H1 (cell line): Measurements from ENCODE around the gene MCF2L. TPM values are rescaled to one million over a fixed set of nuclear protein-coding genes. Genes with fewer than 3 reads are reported as not detected.

Experiments
- CTCF ChIA-PET: fragments of 300-600 bp; sonication (Branson Sonifier 250); formaldehyde crosslinking; loops from one replicate; lab custom pipeline; 2021; ENCODE audit not compliant: partially characterized antibody; lab: Charles Lee
- POLR2A ChIA-PET: fragments of 300-600 bp; sonication (Branson Sonifier 250); formaldehyde crosslinking; loops from one replicate; lab custom pipeline; 2021; ENCODE audit warnings: inconsistent platforms; ENCODE audit not compliant: partially characterized antibody; lab: Charles Lee
- DNase-seq, 2 experiments: peaks; one replicate each; pipeline versions ENCODE4 v3.0.0 to v3.0.0-alpha.2; 2010 to 2022; ENCODE audit warnings: low spot score in 2 of 2, low read depth in 1 of 2, mixed read lengths in 1 of 2
- FAIRE-seq: peaks from 2 replicates; lab custom pipeline; 2011; peaks lifted over from hg19 to GRCh38; lab: Jason Lieb, UNC
- H2AFZ ChIP-seq: 2 replicates; pipeline ENCODE4 v1.8.1; 2012; ENCODE audit warnings: low read length, inconsistent platforms
- H2AK5ac ChIP-seq: 2 replicates; pipeline ENCODE4 v1.6.1; 2013; ENCODE audit warnings: low read depth, low read length
- H2BK120ac ChIP-seq: replicated peaks from 2 replicates; pipeline ENCODE3; 2013; ENCODE audit warnings: low read depth, low read length, inconsistent platforms
- H2BK12ac ChIP-seq: 2 replicates; pipeline ENCODE4 v1.6.1; 2013; ENCODE audit warnings: low read depth, low read length
- H2BK15ac ChIP-seq: 2 replicates; pipeline ENCODE4 v1.6.1; 2013; ENCODE audit warnings: low read length
- H2BK20ac ChIP-seq: 2 replicates; pipeline ENCODE4 v1.6.1; 2013; ENCODE audit warnings: low read length
- H2BK5ac ChIP-seq: 2 replicates; pipeline ENCODE4 v1.6.1; 2013; ENCODE audit warnings: low read depth, low read length
- H3K14ac ChIP-seq: 2 replicates; pipeline ENCODE4 v1.6.1; 2013; ENCODE audit warnings: inconsistent platforms; ENCODE audit not compliant: insufficient read length
- H3K18ac ChIP-seq: 2 replicates; pipeline ENCODE4 v1.6.1; 2013; ENCODE audit warnings: low read length; ENCODE audit errors: extremely low read depth
- H3K23ac ChIP-seq: 2 replicates; pipeline ENCODE4 v1.6.1; 2013; ENCODE audit warnings: inconsistent platforms; ENCODE audit not compliant: insufficient read length
- H3K23me2 ChIP-seq: 2 replicates; pipeline ENCODE4 v1.6.1; 2013; ENCODE audit warnings: low read depth, low read length
- H3K27ac ChIP-seq: 2 replicates; pipeline ENCODE4 v1.6.1; 2011; ENCODE audit warnings: low read depth, low read length, inconsistent platforms
- H3K27me3 ChIP-seq, 4 experiments: replicated peaks in 1 of 4; 1 replicate in 1 of 4; 2 replicates in 3 of 4; pipeline versions ENCODE4 v1.6.1 to v1.8.1; 2011 to 2013; ENCODE audit warnings: low read length in 3 of 4, mild to moderate bottlenecking in 3 of 4, inconsistent platforms in 2 of 4, mixed read lengths in 2 of 4, moderate library complexity in 1 of 4; ENCODE audit not compliant: control insufficient read depth in 3 of 4, insufficient read depth in 3 of 4; ENCODE audit errors: extremely low read depth in 1 of 4
- H3K36me3 ChIP-seq, 4 experiments: 2 replicates each; pipeline versions ENCODE4 v1.6.1 to v1.8.1; 2011 to 2013; ENCODE audit warnings: mild to moderate bottlenecking in 4 of 4, low read length in 3 of 4, moderate library complexity in 2 of 4, control low read depth in 1 of 4, inconsistent platforms in 1 of 4; ENCODE audit not compliant: insufficient read depth in 4 of 4, control insufficient read depth in 2 of 4
- H3K4ac ChIP-seq: replicated peaks from 2 replicates; pipeline ENCODE3; 2013; ENCODE audit warnings: low read length, low read depth, mixed read lengths, inconsistent platforms; ENCODE audit not compliant: insufficient read length
- H3K4me1 ChIP-seq, 4 experiments: replicated peaks in 1 of 4; 1 replicate in 1 of 4; 2 replicates in 3 of 4; pipeline versions ENCODE4 v1.6.1 to v1.8.1; 2011 to 2013; ENCODE audit warnings: low read length in 3 of 4, inconsistent platforms in 2 of 4, mixed read lengths in 1 of 4; ENCODE audit not compliant: insufficient read depth in 4 of 4, control insufficient read depth in 3 of 4
- H3K4me2 ChIP-seq, 2 experiments: 2 replicates each; pipeline versions ENCODE4 v1.6.1 to v1.8.1; 2011 to 2013; ENCODE audit warnings: low read depth in 2 of 2, low read length in 2 of 2, control low read depth in 1 of 2, inconsistent platforms in 1 of 2, mild to moderate bottlenecking in 1 of 2; ENCODE audit not compliant: insufficient read depth in 1 of 2
- H3K4me3 ChIP-seq, 4 experiments: fragments of 200-600, 300-600 bp in 1 of 4; sonication (generic), shearing (Covaris generic), sonication (Bioruptor Twin) in 1 of 4; 2 replicates each; pipeline versions ENCODE4 v1.5.1 to v1.8.1; 2011 to 2016; ENCODE audit warnings: low read length in 4 of 4, low read depth in 3 of 4, control low read depth in 2 of 4, inconsistent platforms in 2 of 4, mild to moderate bottlenecking in 2 of 4, mixed read lengths in 1 of 4, moderate library complexity in 1 of 4; ENCODE audit not compliant: insufficient read depth in 2 of 4; ENCODE audit errors: extremely low read depth in 1 of 4
- H3K56ac ChIP-seq: replicated peaks from 2 replicates; pipeline ENCODE3; 2013; ENCODE audit warnings: low read depth, mild to moderate bottlenecking, mixed read lengths, low read length, inconsistent platforms; ENCODE audit not compliant: insufficient read length
- H3K79me1 ChIP-seq: 2 replicates; pipeline ENCODE4 v1.6.1; 2013; ENCODE audit warnings: low read depth, low read length, control low read depth
- H3K79me2 ChIP-seq, 2 experiments: 2 replicates each; pipeline versions ENCODE4 v1.6.1 to v1.8.1; 2012 to 2013; ENCODE audit warnings: low read length in 2 of 2, mild to moderate bottlenecking in 2 of 2, inconsistent platforms in 1 of 2; ENCODE audit not compliant: insufficient read depth in 2 of 2, control insufficient read depth in 1 of 2
- H3K9ac ChIP-seq, 4 experiments: replicated peaks in 1 of 4; 1 replicate in 1 of 4; 2 replicates in 3 of 4; pipeline versions ENCODE4 v1.6.1 to v1.8.1; 2011 to 2013; ENCODE audit warnings: low read depth in 3 of 4, low read length in 3 of 4, control low read depth in 2 of 4, mild to moderate bottlenecking in 2 of 4, moderate library complexity in 2 of 4, inconsistent platforms in 1 of 4; ENCODE audit errors: extremely low read depth in 1 of 4
- H3K9me3 ChIP-seq, 2 experiments: 2 replicates each; pipeline versions ENCODE4 v1.6.1 to v1.8.1; 2012 to 2013; ENCODE audit warnings: mild to moderate bottlenecking in 2 of 2, moderate library complexity in 2 of 2, control low read depth in 1 of 2, inconsistent platforms in 1 of 2, low read depth in 1 of 2, low read length in 1 of 2, mixed read lengths in 1 of 2; ENCODE audit not compliant: insufficient read depth in 2 of 2
- H4K20me1 ChIP-seq, 2 experiments: replicated peaks in 1 of 2; 2 replicates each; pipeline versions ENCODE3 to v1.8.1; 2011 to 2013; ENCODE audit warnings: inconsistent platforms in 2 of 2, low read length in 2 of 2, mild to moderate bottlenecking in 1 of 2; ENCODE audit not compliant: insufficient read depth in 2 of 2, control insufficient read depth in 1 of 2
- H4K5ac ChIP-seq: 2 replicates; pipeline ENCODE4 v1.6.1; 2013; ENCODE audit warnings: low read length, low read depth, mixed read lengths, inconsistent platforms; ENCODE audit not compliant: insufficient read length
- H4K8ac ChIP-seq: 2 replicates; pipeline ENCODE4 v1.8.0; 2013; ENCODE audit warnings: mild to moderate bottlenecking, moderate library complexity, low read length, inconsistent platforms; ENCODE audit not compliant: insufficient read depth; ENCODE audit errors: extremely low read depth
- H4K91ac ChIP-seq: replicated peaks from 2 replicates; pipeline ENCODE3; 2013; ENCODE audit warnings: low read length, mixed read lengths, inconsistent platforms; ENCODE audit not compliant: insufficient read length
- CREB1 ChIP-seq: IDR thresholded peaks from 2 replicates; pipeline ENCODE4 v1.6.1; 2012; ENCODE audit warnings: inconsistent platforms
- EZH2 ChIP-seq: fragments of 200-600 bp; sonication (generic); IDR thresholded peaks from 2 replicates; pipeline ENCODE4 v1.7.1; 2012; ENCODE audit warnings: low read depth, mild to moderate bottlenecking, moderate library complexity, low read length, inconsistent platforms; ENCODE audit not compliant: severe bottlenecking
- GTF2F1 ChIP-seq: IDR thresholded peaks from 2 replicates; pipeline ENCODE4 v1.6.1; 2012; ENCODE audit warnings: low read depth, low read length, improper control_type of control experiment, borderline replicate concordance
- NRF1 ChIP-seq: IDR thresholded peaks from 2 replicates; pipeline ENCODE4 v1.6.1; 2011; ENCODE audit warnings: mild to moderate bottlenecking, low read depth, low read length, improper control_type of control experiment
- POLR2AphosphoS5 ChIP-seq: IDR thresholded peaks from 2 replicates; pipeline ENCODE4 v1.6.1; 2011; ENCODE audit warnings: low read depth, low read length
- RAD21 ChIP-seq, 2 experiments: IDR thresholded peaks in 1 of 2; conservative IDR thresholded peaks in 1 of 2; 2 replicates each; pipeline ENCODE4 v1.6.1; 2011; ENCODE audit warnings: low read depth in 2 of 2, low read length in 2 of 2, improper control_type of control experiment in 1 of 2, inconsistent platforms in 1 of 2, mild to moderate bottlenecking in 1 of 2, moderate library complexity in 1 of 2
- RFX5 ChIP-seq: IDR thresholded peaks from 2 replicates; pipeline ENCODE4 v1.6.1; 2011; ENCODE audit warnings: low read depth, low read length, improper control_type of control experiment, borderline replicate concordance
- SIRT6 ChIP-seq: IDR thresholded peaks from one replicate; pipeline ENCODE4 v1.7.1; 2012; ENCODE audit warnings: low read length, inconsistent platforms
- TEAD4 ChIP-seq: IDR thresholded peaks from 2 replicates; pipeline ENCODE4 v1.6.1; 2012; ENCODE audit warnings: low read depth, low read length, inconsistent platforms, mixed read lengths
- WGBS, 2 experiments: shearing (Covaris generic) in 1 of 2; methylation state at CpG; one replicate each; pipeline versions ENCODE4 v1.1.6 to v1.1.7; 2013 to 2015; ENCODE audit warnings: low lambda C conversion rate in 2 of 2, mixed read lengths in 2 of 2, inconsistent platforms in 1 of 2, low coverage in 1 of 2, missing lambda C conversion rate in 1 of 2; ENCODE audit not compliant: insufficient replicate concordance in 2 of 2, insufficient coverage in 1 of 2, insufficient read length in 1 of 2; ENCODE audit errors: extremely low coverage in 1 of 2, missing lambda C conversion rate in 1 of 2; 5-methylcytosine and 5-hydroxymethylcytosine counted together
- polyA plus RNA-seq, 7 experiments: library from polyadenylated mRNA; depleted of rRNA in 3 of 7; stranded (reverse) in 5 of 7; unstranded in 2 of 7; fragments of >200 nt in 5 of 7; fragments of 200-250 nt in 2 of 7; gene quantifications; 1 replicate in 5 of 7; 2 replicates in 1 of 7; 4 replicates in 1 of 7; pipeline versions ENCODE4 v1.2.1 to v1.2.3, GENCODE V29; 2011 to 2013; ENCODE audit warnings: missing spikeins in 2 of 7, mixed read lengths in 2 of 7
- total RNA-seq: library from RNA; stranded (reverse); fragmentation: NEBNext Ultra II Directional; extraction: Animal tissue kit (Norgen Biotek cat#: 25700); gene quantifications from 2 replicates; pipeline ENCODE4 v1.2.1, GENCODE V29; 2021
- TF ChIP-seq, protein P1 (sequence below): IDR thresholded peaks from 2 replicates; pipeline ENCODE4 v1.6.1; 2012; ENCODE audit warnings: inconsistent platforms
- TF ChIP-seq, protein P2 (sequence below): IDR thresholded peaks from 2 replicates; pipeline ENCODE4 v1.6.1; 2012; ENCODE audit warnings: low read length, inconsistent platforms

The MCF2L gene
- total and polyA plus RNA-seq, 2 of the 8 experiments (the other 6 are each of a cell fraction or from before 2014, with no cell fraction given) = 10.1 to 24.4 TPM

DNA sequence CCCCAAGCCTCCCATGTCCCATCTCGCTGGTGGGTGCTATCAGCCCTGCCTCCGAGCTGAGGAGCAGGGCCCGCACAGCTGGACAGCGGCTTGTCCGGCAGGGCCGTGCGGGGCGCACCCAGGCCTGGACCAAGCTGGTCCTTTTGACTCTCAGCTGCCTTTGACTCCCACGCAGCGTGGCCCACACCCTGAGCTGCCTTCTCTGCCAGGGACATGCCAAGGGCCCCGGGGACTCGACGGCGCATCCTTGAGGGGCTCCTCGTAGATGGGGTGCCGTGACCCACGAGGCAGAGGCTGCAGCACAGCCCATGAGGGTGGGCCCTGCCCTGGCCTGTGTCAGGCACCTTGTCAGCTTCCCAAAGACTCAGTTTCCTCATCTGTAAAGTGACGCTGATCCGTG, 97.7 kb downstream of the MCF2L start:
- Histone ChIP-seq H2BK5ac (no peak overlapping the region), H2BK12ac (no peak overlapping the region), H4K20me1 (peaks cover 0 to 1% of the 10 kb centered on the region in 2 experiments), H3K79me1 (no peaks in the 10 kb centered on the region), H3K4ac (no peak overlapping the region), H2BK15ac (no peak overlapping the region), H4K91ac (no peak overlapping the region), H2AK5ac (no peak overlapping the region), H3K14ac (no peak overlapping the region), H3K4me3 (no peak overlapping the region), H2BK120ac (no peak overlapping the region), H4K8ac (peak overlapping the region; percentile 85; the same call in 1 of the 2 replicates), H3K9ac (no peak overlapping the region), H3K4me2 (no peak overlapping the region), H3K79me2 (no peaks in the 10 kb centered on the region), H3K23me2 (0 out of 2 replicates have a peak, but pooled peaks cover 1% of the 10 kb centered on the region), H4K5ac (no peak overlapping the region), H3K18ac (no peak overlapping the region), H3K36me3 (no peaks in the 10 kb centered on the region), H2AFZ (no peak overlapping the region), H3K9me3 (no peaks in the 10 kb centered on the region), H2BK20ac (no peak overlapping the region), H3K56ac (no peak overlapping the region), H3K23ac (no peak overlapping the region), H3K27me3 (no peaks in the 10 kb centered on the region), H3K4me1 (peaks cover 0 to 6% (median 0%) of the 10 kb centered on the region in 4 experiments; a peak in 2 of 7 replicates), H3K27ac (no peak overlapping the region)
- no peak for FAIRE-seq
- 94% methylated on average over 19 of the region's 19 CpGs; no CpG with 5 or more reads in 1 of the 2 experiments for WGBS, 2 experiments
- TF ChIP-seq RAD21 (IDR thresholded peaks at IDR 0.05 in 1 of 2, conservative IDR thresholded peaks at IDR 0.05 in 1 of 2; ENCODE audit: low read depth in 2 of 2, low read length in 2 of 2) (no peak), EZH2 (no peak), TEAD4 (no peak), SIRT6 (no peak), NRF1 (no peak), POLR2AphosphoS5 (no peak), RFX5 (no peak), CREB1 (no peak), GTF2F1 (no peak)
- TF ChIP-seq, protein P1, sequence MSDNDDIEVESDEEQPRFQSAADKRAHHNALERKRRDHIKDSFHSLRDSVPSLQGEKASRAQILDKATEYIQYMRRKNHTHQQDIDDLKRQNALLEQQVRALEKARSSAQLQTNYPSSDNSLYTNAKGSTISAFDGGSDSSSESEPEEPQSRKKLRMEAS = no peak
- TF ChIP-seq, protein P2, sequence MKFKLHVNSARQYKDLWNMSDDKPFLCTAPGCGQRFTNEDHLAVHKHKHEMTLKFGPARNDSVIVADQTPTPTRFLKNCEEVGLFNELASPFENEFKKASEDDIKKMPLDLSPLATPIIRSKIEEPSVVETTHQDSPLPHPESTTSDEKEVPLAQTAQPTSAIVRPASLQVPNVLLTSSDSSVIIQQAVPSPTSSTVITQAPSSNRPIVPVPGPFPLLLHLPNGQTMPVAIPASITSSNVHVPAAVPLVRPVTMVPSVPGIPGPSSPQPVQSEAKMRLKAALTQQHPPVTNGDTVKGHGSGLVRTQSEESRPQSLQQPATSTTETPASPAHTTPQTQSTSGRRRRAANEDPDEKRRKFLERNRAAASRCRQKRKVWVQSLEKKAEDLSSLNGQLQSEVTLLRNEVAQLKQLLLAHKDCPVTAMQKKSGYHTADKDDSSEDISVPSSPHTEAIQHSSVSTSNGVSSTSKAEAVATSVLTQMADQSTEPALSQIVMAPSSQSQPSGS = no peak
- no peak for DNase-seq
- CTCF ChIA-PET = interaction anchor here (1.1 to 2.8 kb wide), 4 partner anchors 17 to 38 kb away, joined by 4 to 19 read pairs (median 4); no protein-coding TSS in a partner anchor
- POLR2A ChIA-PET = no interaction called here
